MM.1S (cell line): ENCODE data around the gene SHANK3.

Source experiments
- DNase-seq: peaks from one replicate; pipeline ENCODE4 v3.0.0-alpha.2; 2015
- H2AFZ ChIP-seq: fragments of 300-600 bp; sonication (generic); 2 replicates; pipeline ENCODE4 v1.6.0; 2016; ENCODE audit warnings: antibody characterized with exemption, low read length
- H3F3A ChIP-seq: fragments of 300-600 bp; sonication (generic); 2 replicates; pipeline ENCODE4 v1.6.1; 2016; ENCODE audit warnings: mild to moderate bottlenecking, antibody characterized with exemption, low read length, moderate library complexity, mixed read lengths; ENCODE audit not compliant: insufficient read depth
- H3K27ac ChIP-seq: fragments of 300-600 bp; sonication (generic); 2 replicates; pipeline ENCODE4 v1.5.1; 2016; ENCODE audit warnings: mild to moderate bottlenecking, low read length
- H3K27me3 ChIP-seq: fragments of 300-600 bp; sonication (generic); replicated peaks from 2 replicates; pipeline ENCODE4 v1.6.0; 2016; ENCODE audit warnings: low read length; ENCODE audit not compliant: insufficient read depth
- H3K36me3 ChIP-seq: fragments of 300-600 bp; sonication (generic); replicated peaks from 2 replicates; pipeline ENCODE4 v1.6.1; 2016; ENCODE audit warnings: mild to moderate bottlenecking, low read length, mixed read lengths; ENCODE audit not compliant: insufficient read depth
- H3K4me1 ChIP-seq: fragments of 300-600 bp; sonication (generic); 2 replicates; pipeline ENCODE4 v1.6.1; 2016; ENCODE audit warnings: low read length, mixed read lengths
- H3K4me2 ChIP-seq: fragments of 300-600 bp; sonication (generic); 2 replicates; pipeline ENCODE4 v1.6.0; 2016; ENCODE audit warnings: low read depth, low read length
- H3K4me3 ChIP-seq: fragments of 300-600 bp; sonication (generic); 2 replicates; pipeline ENCODE4 v1.5.1; 2016; ENCODE audit warnings: low read length, mixed read lengths
- H3K79me2 ChIP-seq: fragments of 300-600 bp; sonication (generic); 2 replicates; pipeline ENCODE4 v1.6.1; 2016; ENCODE audit warnings: mixed run types, low read length, mixed read lengths
- H3K9ac ChIP-seq: fragments of 300-600 bp; sonication (generic); 2 replicates; pipeline ENCODE4 v1.6.1; 2016; ENCODE audit warnings: low read length, mixed read lengths
- H3K9me2 ChIP-seq: fragments of 300-600 bp; sonication (generic); replicated peaks from 2 replicates; pipeline ENCODE4 v1.6.1; 2016; ENCODE audit warnings: mild to moderate bottlenecking, low read length, mixed read lengths; ENCODE audit not compliant: insufficient read depth
- H3K9me3 ChIP-seq: fragments of 300-600 bp; sonication (generic); replicated peaks from 2 replicates; pipeline ENCODE4 v1.6.1; 2016; ENCODE audit warnings: mild to moderate bottlenecking, low read length, mixed read lengths; ENCODE audit not compliant: insufficient read depth
- H4K20me1 ChIP-seq: fragments of 300-600 bp; sonication (generic); 2 replicates; pipeline ENCODE4 v1.6.1; 2016; ENCODE audit warnings: mild to moderate bottlenecking, low read length, moderate library complexity, mixed read lengths; ENCODE audit not compliant: insufficient read depth
- CTCF ChIP-seq: fragments of 300-600 bp; sonication (generic); IDR thresholded peaks from 2 replicates; pipeline ENCODE4 v1.5.1; 2016; ENCODE audit warnings: antibody characterized with exemption, low read length, mixed read lengths
- EZH2 ChIP-seq: fragments of 300-600 bp; sonication (generic); optimal IDR thresholded peaks from 2 replicates; pipeline ENCODE3; 2017; ENCODE audit warnings: low read depth, mild to moderate bottlenecking, antibody characterized with exemption, low read length, mixed read lengths
- EZH2phosphoT487 ChIP-seq: fragments of 300-600 bp; sonication (generic); IDR thresholded peaks from 2 replicates; pipeline ENCODE4 v1.6.1; 2018; ENCODE audit warnings: antibody characterized with exemption, low read length

The SHANK3 gene

DNA sequence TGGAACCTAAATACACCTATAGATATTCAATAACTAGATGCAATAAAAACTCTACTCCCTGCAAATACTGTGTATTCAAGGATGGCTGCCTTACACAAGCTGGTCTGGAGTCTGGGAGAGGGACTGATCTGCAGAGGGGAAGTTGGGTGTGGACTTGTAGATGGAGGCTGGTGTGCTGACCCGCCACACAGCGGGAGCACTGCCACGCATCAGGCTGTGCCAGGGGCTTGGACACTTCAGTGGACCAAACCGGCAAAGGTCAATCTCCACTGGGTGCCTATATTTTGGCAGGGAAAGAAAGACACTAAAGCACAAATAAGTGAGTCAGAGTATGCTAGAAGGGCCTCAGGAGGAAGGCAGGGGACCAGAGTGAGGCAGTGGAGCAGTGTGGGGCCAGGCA, 2.1 kb upstream of the SHANK3 start:
- Histone ChIP-seq H3K4me1 (no peaks in the 10 kb centered on the region), H3K4me3 (no peak overlapping the region), H3F3A (no peaks in the 10 kb centered on the region), H3K9me2 (no peaks in the 10 kb centered on the region), H3K36me3 (no peaks in the 10 kb centered on the region), H3K27ac (no peak overlapping the region), H3K4me2 (no peak overlapping the region), H4K20me1 (no peaks in the 10 kb centered on the region), H2AFZ (no peak overlapping the region), H3K27me3 (peaks cover 57% of the 10 kb centered on the region), H3K9ac (no peak overlapping the region), H3K9me3 (no peaks in the 10 kb centered on the region), H3K79me2 (no peaks in the 10 kb centered on the region)
- no peak for DNase-seq
- TF ChIP-seq EZH2 (no peak), EZH2phosphoT487 (no peak)

DNA sequence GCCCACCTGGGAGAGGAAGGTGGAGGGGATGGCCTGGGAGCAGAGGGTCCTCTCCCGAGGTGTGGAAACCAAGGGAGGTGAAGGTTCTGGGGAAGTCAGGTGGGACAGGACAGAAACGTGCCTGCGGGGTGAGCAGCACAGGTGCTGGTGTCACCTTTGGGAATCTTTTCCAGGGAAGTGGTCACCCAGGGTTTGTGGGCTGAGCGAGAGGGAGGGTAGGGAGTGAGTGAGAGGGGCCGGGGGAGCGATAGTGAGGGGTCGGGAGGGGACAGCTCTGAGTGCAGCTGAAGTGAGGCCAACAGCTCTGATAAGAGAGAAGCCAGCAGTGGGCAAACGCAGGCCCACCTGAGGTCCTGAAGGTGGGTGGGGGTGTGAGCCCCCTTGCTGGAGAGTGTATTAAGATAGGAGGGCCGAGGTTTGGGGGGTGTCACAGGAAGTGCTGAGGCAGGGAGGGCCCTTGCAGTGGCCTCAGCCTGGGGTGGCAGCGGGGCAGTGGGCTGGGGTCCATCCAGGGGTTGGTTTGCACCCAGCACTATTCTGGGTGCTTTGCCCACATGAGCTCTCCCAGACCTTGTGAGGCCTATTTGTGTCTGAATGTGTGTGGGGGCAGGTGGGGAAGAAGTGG, 1.6 kb upstream of the SHANK3 start:
- peaks cover 63% of the 10 kb centered on the region for H3K27me3 ChIP-seq
- no peaks in the 10 kb centered on the region for H3K9me2 ChIP-seq
- H3K9me3 ChIP-seq, result no peaks in the 10 kb centered on the region
- H3F3A ChIP-seq, result no peaks in the 10 kb centered on the region
- H3K4me2 ChIP-seq, result no peak overlapping the region
- no peaks in the 10 kb centered on the region for H3K79me2 ChIP-seq
- TF ChIP-seq EZH2, result no peak
- no peak for TF ChIP-seq CTCF
- no peak for TF ChIP-seq EZH2phosphoT487
- no peaks in the 10 kb centered on the region for H3K4me1 ChIP-seq
- no peaks in the 10 kb centered on the region for H4K20me1 ChIP-seq
- no peak for DNase-seq
- no peak overlapping the region for H3K9ac ChIP-seq
- H3K4me3 ChIP-seq, result no peak overlapping the region
- no peaks in the 10 kb centered on the region for H3K36me3 ChIP-seq
- no peak overlapping the region for H2AFZ ChIP-seq
- no peak overlapping the region for H3K27ac ChIP-seq

- H3K9ac ChIP-seq, result no peak overlapping the region
- no peak for DNase-seq
These were observed 982 bp upstream of the SHANK3 start for GRCh38 chr22:50671641-50672040.

More at GRCh38 chr22:50671641-50672040, 982 bp upstream of the SHANK3 start:
- Histone ChIP-seq H3K4me1 (no peaks in the 10 kb centered on the region), H3K4me2 (no peak overlapping the region), H3F3A (no peaks in the 10 kb centered on the region), H3K27ac (no peak overlapping the region), H3K9me2 (no peaks in the 10 kb centered on the region), H2AFZ (no peak overlapping the region), H3K36me3 (no peaks in the 10 kb centered on the region), H3K9me3 (no peaks in the 10 kb centered on the region), H4K20me1 (no peaks in the 10 kb centered on the region), H3K4me3 (no peak overlapping the region), H3K79me2 (no peaks in the 10 kb centered on the region), H3K27me3 (peaks cover 69% of the 10 kb centered on the region)
- TF ChIP-seq CTCF (no peak), EZH2phosphoT487 (no peak), EZH2 (no peak)
